Effector memory CD8-positive, alpha-beta T cell (primary cell): ENCODE results near the gene LRIG3.
"Not testable (repeated sequence)": the region's sequence is repeated elsewhere in the genome, so short reads cannot be mapped to it uniquely, and the experiment has no call there.

Experiments used
- ATAC-seq: fragments of 150-1000 bp; cut with Tn5 transposase; replicated peaks from 2 replicates; pipeline ENCODE4 v1.10.0; 2021; ENCODE audit warnings: mild to moderate bottlenecking, moderate library complexity
- DNase-seq, 3 experiments: peaks; one replicate each; pipeline ENCODE4 v3.0.0; 2021
- H3K27ac Mint-ChIP-seq, 2 donors: one replicate each; pipeline ENCODE4 v1.8.0; 2022; ENCODE audit warnings: mild to moderate bottlenecking in 2 of 2, mixed read lengths in 2 of 2, moderate library complexity in 2 of 2
- H3K27me3 Mint-ChIP-seq, 2 donors: one replicate each; pipeline ENCODE4 v1.8.0; 2022; ENCODE audit warnings: mixed read lengths in 2 of 2
- H3K36me3 Mint-ChIP-seq: one replicate; pipeline ENCODE4 v1.8.0; 2022; ENCODE audit warnings: mild to moderate bottlenecking, moderate library complexity, mixed read lengths; ENCODE audit not compliant: insufficient read depth
- H3K4me1 Mint-ChIP-seq, 2 donors: one replicate each; pipeline ENCODE4 v1.8.0; 2022; ENCODE audit warnings: low read depth in 2 of 2, mixed read lengths in 2 of 2
- H3K4me3 Mint-ChIP-seq, 2 donors: one replicate each; pipeline ENCODE4 v1.8.0; 2022; ENCODE audit warnings: mild to moderate bottlenecking in 2 of 2, mixed read lengths in 2 of 2, moderate library complexity in 2 of 2
- H3K9me3 Mint-ChIP-seq, 2 donors: one replicate each; pipeline ENCODE4 v1.8.0; 2022; ENCODE audit warnings: mixed read lengths in 2 of 2

LRIG3 gene

DNA sequence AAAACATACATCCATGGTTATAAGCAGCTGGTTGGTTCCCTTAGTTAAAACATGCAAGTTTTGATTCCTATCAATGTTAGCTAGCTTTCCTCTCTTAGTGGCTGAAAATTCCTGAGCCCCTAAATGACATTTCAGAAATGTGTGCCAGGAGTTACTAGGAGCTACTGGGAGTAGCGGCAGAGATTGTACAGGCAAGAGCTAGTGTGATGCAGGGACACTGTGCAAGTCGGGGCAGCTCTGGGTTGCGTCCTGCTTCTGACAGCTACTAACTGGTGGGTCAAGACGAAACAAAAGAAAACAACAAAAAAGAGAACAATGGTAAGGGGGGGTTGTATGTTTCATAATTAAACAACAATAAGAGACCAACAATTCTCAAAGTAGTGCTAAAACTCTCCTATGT lies 35.4 kb downstream of the LRIG3 start:
- peaks cover 0 to 5% of the 10 kb centered on the region in 2 donors for H3K9me3 Mint-ChIP-seq
- no peaks in the 10 kb centered on the region for H3K36me3 Mint-ChIP-seq
- H3K4me1 Mint-ChIP-seq, result no peaks in the 10 kb centered on the region
- H3K27me3 Mint-ChIP-seq, result no peaks in the 10 kb centered on the region
- no peak overlapping the region for H3K27ac Mint-ChIP-seq
- H3K4me3 Mint-ChIP-seq, result no peak overlapping the region
- ATAC-seq, result no peak
- no peak for DNase-seq

DNA sequence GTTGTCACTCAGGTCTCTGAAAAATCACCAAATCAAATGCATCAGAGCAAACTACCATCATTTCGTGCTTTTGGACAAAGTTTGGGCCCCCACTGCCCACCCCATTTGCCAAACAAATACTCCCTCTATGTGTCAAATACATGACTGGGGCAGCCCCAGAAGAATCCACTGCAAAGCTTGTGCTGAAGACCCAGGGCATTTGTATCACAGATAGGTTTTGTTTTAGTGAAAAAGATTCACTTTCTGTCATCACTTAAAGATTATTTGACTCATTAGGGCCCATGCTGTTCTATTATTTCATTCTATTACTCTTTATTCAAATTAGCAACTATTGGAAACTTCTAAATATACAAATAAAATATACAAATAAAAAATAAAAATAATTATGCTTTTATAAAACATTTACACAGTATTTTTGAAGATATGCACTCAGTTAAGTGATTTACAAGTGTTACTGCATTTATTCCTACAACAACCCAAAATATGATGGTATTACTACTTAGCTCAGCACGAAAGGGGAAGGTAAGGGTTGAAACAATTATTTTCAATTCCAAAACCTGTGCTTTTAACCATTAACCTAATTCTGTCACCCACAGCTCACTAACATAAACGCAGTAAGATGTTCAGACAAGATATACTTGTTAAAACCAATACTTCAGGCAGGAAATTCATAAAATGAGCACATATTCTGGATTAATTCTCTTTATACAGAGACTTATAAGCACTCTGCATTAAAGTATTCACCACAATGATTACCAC lies 36.5 kb downstream of the LRIG3 start:
- H3K4me3 Mint-ChIP-seq, result no peak overlapping the region
- ATAC-seq, result no peak
- DNase-seq, result no peak
- no peaks in the 10 kb centered on the region for H3K27me3 Mint-ChIP-seq
- no peaks in the 10 kb centered on the region for H3K4me1 Mint-ChIP-seq
- H3K36me3 Mint-ChIP-seq, result no peaks in the 10 kb centered on the region
- no peak overlapping the region for H3K27ac Mint-ChIP-seq
- peaks cover 0 to 5% of the 10 kb centered on the region in 2 donors for H3K9me3 Mint-ChIP-seq

DNA sequence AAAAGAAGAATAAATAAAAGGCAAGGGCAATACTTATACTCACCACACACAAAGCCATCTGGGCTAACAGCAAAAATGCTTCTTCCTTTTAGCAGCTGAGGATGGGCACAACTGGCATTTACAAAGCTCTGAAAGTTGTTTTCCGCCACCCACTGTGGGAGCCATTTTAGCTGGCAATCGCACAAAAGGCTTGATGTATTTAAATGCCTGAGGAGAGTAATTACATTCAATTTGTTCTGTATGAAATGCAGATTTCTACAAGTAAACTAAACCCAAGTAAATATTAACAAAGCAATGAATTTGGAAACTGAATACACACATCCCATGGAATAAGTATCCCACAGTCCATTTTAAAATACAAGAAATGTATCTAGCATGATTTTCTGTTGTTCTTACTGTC lies 37.5 kb downstream of the LRIG3 start:
- ATAC-seq (no peak), DNase-seq (no peak)
- no peak overlapping the region for H3K4me3 Mint-ChIP-seq
- H3K9me3 Mint-ChIP-seq, result peaks cover 0 to 5% of the 10 kb centered on the region in 2 donors
- no peak overlapping the region for H3K27ac Mint-ChIP-seq
- no peaks in the 10 kb centered on the region for H3K27me3 Mint-ChIP-seq
- no peaks in the 10 kb centered on the region for H3K36me3 Mint-ChIP-seq
- H3K4me1 Mint-ChIP-seq, result no peaks in the 10 kb centered on the region

DNA sequence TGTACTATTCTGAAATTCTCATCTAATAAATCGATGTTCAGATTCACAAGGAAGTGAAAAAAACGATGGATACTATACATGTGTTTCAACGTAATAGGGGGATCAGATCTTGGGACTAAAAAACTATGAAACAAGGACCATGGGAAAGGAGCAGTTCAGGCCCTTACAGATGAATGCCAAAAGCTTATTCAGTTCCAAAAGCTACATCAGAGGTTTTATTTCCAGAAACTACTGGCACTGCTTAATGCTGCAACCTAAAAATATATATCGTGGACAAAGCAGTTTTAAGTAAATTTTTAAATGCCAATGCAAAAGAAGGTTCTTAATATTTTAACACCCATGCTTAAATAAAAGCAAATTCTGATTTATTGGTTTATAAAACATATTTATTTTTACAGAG lies 38.5 kb downstream of the LRIG3 start:
- Mint-ChIP-seq H3K4me1 (no peaks in the 10 kb centered on the region), H3K9me3 (peaks cover 0 to 1% of the 10 kb centered on the region in 2 donors), H3K27me3 (no peaks in the 10 kb centered on the region), H3K27ac (no peak overlapping the region), H3K4me3 (no peak overlapping the region), H3K36me3 (no peaks in the 10 kb centered on the region)
- no peak for DNase-seq
- no peak for ATAC-seq

GRCh38 chr12:58880639-58881038 lies 39.7 kb downstream of the LRIG3 start:
- Mint-ChIP-seq H3K36me3 (no peaks in the 10 kb centered on the region), H3K27me3 (no peaks in the 10 kb centered on the region), H3K4me3 (no peak overlapping the region), H3K27ac (no peak overlapping the region), H3K9me3 (peaks cover 0 to 4% of the 10 kb centered on the region in 2 donors), H3K4me1 (no peaks in the 10 kb centered on the region)
- ATAC-seq (no peak), DNase-seq (no peak)

GRCh38 chr12:58877243-58877743 lies 43.0 kb downstream of the LRIG3 start:
- H3K4me1 Mint-ChIP-seq, result no peaks in the 10 kb centered on the region
- H3K27me3 Mint-ChIP-seq, result no peaks in the 10 kb centered on the region
- no peak for ATAC-seq
- H3K4me3 Mint-ChIP-seq, result no peak overlapping the region
- H3K27ac Mint-ChIP-seq, result no peak overlapping the region
- H3K9me3 Mint-ChIP-seq, result peaks cover 0 to 4% of the 10 kb centered on the region in 2 donors
- no peak for DNase-seq
- no peaks in the 10 kb centered on the region for H3K36me3 Mint-ChIP-seq

DNA sequence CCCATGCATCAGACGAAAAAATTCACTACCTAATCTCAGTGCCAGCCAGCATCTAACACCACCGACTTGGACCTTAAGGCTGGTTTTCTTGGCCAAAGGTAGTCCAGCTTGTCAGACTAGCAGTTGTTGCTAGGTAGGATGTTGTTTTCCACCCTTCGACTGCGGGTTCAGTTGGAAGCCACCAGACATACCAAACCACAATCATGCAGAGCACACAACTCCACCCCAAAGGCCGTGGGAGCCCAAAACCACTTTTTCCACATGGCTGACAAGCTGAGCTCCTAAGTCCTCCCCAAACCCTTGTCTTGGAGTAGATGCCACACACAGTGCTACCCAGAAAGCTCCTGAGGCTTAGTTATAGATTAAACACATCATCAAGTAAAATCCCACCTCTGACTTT lies 46.8 kb downstream of the LRIG3 start:
- H3K27me3 Mint-ChIP-seq, result no peaks in the 10 kb centered on the region
- no peaks in the 10 kb centered on the region for H3K4me1 Mint-ChIP-seq
- no peak for ATAC-seq
- H3K36me3 Mint-ChIP-seq, result no peaks in the 10 kb centered on the region
- H3K9me3 Mint-ChIP-seq, result peaks cover under 1 to 4% of the 10 kb centered on the region in 2 donors
- DNase-seq, result no peak
- no peak overlapping the region for H3K4me3 Mint-ChIP-seq
- H3K27ac Mint-ChIP-seq, result no peak overlapping the region

DNA sequence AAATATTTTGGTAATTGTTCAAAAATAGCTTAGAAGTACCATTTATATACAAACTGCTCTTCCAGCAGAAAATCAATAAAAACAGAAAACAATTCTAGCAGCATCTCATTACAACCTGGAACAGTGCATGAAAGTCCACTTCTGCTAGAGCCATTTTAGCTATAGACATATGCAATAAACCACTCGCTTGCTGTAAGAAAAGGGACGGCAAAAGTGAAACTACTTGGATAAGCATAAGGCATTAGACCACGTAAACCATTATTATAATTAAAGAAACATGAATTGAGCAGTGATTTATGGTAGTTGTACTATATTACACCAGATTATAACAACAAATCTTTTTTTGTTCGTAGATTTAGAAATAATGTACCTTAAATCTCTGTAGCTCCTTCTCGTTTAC lies 48.7 kb downstream of the LRIG3 start:
- H3K4me3 Mint-ChIP-seq, result no peak overlapping the region
- no peak overlapping the region for H3K27ac Mint-ChIP-seq
- no peaks in the 10 kb centered on the region for H3K4me1 Mint-ChIP-seq
- H3K36me3 Mint-ChIP-seq, result no peaks in the 10 kb centered on the region
- ATAC-seq (no peak), DNase-seq (no peak)
- peaks cover 6 to 9% of the 10 kb centered on the region in 2 donors for H3K9me3 Mint-ChIP-seq
- H3K27me3 Mint-ChIP-seq, result no peaks in the 10 kb centered on the region

DNA sequence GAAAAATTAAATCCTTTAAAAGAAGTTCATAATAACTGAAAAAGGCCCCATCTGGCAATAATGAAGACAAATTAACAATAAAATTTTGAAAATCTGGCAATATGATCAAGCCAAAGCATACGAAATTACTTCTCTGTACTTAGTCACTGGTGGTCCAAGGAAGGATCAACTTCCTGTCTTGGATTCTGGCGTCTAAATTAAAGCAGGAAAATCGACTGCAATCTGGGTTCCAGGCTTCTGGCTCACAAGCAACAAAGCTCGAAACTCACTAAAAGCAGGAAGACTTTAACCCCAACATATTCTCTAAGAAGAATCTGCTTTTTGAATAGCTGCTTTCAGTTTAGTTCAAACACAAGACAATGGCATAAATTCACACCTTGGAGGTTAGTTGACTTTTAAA lies 49.7 kb downstream of the LRIG3 start:
- ATAC-seq (no peak), DNase-seq (no peak)
- H3K27me3 Mint-ChIP-seq, result no peaks in the 10 kb centered on the region

DNA sequence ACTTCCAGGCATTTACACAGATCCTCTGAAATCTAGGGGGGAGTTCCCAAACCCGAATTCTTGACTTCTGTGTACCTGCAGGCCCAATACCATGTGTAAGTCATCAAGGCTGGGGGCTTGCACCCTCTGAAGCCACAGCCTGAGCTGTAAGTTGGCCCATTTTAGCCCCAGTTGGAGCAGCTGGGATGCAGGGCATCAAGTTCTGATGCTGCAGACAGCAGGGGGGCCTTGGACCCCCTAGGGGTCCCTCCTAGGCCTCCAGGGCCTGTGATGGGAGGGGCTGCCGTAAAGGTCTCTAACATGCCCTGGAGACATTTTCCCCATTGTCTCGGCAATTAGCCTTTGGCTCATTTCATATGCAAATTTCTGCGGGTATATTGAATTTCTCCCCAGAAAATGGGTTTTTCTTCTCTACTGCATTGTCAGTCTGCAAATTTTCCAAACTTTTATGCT lies 59.5 kb downstream of the LRIG3 start:
- no peaks in the 10 kb centered on the region for H3K36me3 Mint-ChIP-seq
- no peaks in the 10 kb centered on the region for H3K4me1 Mint-ChIP-seq
- no peaks in the 10 kb centered on the region for H3K27me3 Mint-ChIP-seq
- DNase-seq (no peak), ATAC-seq (no peak)
- no peak overlapping the region for H3K4me3 Mint-ChIP-seq
- no peak overlapping the region for H3K27ac Mint-ChIP-seq
- H3K9me3 Mint-ChIP-seq, result peaks cover 7% of the 10 kb centered on the region in 2 donors

More for the DNA sequence above, 49.7 kb downstream of the LRIG3 start:
- Mint-ChIP-seq H3K9me3 (peaks cover 5 to 9% of the 10 kb centered on the region in 2 donors), H3K27ac (no peak overlapping the region), H3K4me3 (no peak overlapping the region), H3K36me3 (no peaks in the 10 kb centered on the region), H3K4me1 (no peaks in the 10 kb centered on the region)

GRCh38 chr12:58860056-58860787 lies 60.1 kb downstream of the LRIG3 start:
- no peak overlapping the region for H3K27ac Mint-ChIP-seq
- no peaks in the 10 kb centered on the region for H3K27me3 Mint-ChIP-seq
- no peak for ATAC-seq
- no peak for DNase-seq
- no peak overlapping the region for H3K4me3 Mint-ChIP-seq
- peaks cover 7% of the 10 kb centered on the region in 2 donors for H3K9me3 Mint-ChIP-seq
- H3K4me1 Mint-ChIP-seq, result no peaks in the 10 kb centered on the region
- no peaks in the 10 kb centered on the region for H3K36me3 Mint-ChIP-seq

DNA sequence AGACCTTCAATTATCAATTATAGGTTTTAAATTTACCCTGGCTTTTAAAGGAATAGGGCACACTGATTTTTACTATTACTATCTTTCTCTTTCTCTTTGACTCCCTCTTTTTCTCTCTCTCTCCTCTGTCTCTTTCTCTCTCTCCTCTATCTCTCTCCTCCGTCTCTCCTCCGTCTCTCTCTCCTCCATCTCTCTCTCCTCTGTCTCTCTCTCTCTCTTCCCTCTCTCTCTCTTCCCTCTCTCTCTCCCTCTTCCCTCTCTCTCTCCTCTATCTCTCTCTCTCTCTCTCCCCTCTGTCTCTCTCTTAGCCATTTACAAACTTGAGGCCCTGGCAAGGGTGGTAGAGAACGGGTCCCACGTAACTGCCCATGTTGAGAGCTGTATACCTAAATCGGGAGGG lies 62.3 kb downstream of the LRIG3 start:
- no peak for ATAC-seq
- H3K4me1 Mint-ChIP-seq, result no peaks in the 10 kb centered on the region

DNA sequence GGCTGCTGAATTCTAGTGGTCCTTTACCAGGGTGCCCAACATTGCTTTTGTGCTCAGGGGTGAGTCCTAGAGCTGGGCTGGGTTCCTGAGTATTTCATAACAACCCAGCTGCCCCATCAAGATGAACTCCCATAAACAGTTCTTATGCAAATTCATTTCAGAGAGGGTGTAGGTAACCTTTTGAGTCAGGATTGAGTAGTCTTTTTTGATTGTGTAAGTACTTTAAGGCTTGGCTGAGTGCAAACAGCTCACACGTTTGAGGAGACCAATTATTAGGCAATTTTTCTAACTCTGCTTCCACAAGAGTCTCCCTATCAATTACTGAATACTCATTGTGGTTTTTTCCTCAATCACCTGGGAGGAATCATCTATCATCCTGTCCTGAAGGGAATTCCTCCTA lies 63.1 kb downstream of the LRIG3 start:
- not testable (repeated sequence) for DNase-seq, H3K27me3 Mint-ChIP-seq, H3K27ac Mint-ChIP-seq, H3K4me1 Mint-ChIP-seq, H3K4me3 Mint-ChIP-seq, H3K36me3 Mint-ChIP-seq, ATAC-seq
- H3K9me3 Mint-ChIP-seq, result peaks cover 10 to 18% of the 10 kb centered on the region in 2 donors

More for the DNA sequence above, 62.3 kb downstream of the LRIG3 start:
- Mint-ChIP-seq H3K9me3 (peaks cover 10 to 13% of the 10 kb centered on the region in 2 donors), H3K36me3 (no peaks in the 10 kb centered on the region), H3K4me3 (no peak overlapping the region), H3K27me3 (no peaks in the 10 kb centered on the region), H3K27ac (no peak overlapping the region)
- no peak for DNase-seq

- H3K4me1 Mint-ChIP-seq, H3K27ac Mint-ChIP-seq, H3K27me3 Mint-ChIP-seq, DNase-seq, H3K36me3 Mint-ChIP-seq, H3K4me3 Mint-ChIP-seq, ATAC-seq: not testable (repeated sequence)
- peaks cover 10 to 31% of the 10 kb centered on the region in 2 donors for H3K9me3 Mint-ChIP-seq
Observed at GRCh38 chr12:58855630-58856029, 64.7 kb downstream of the LRIG3 start.
